Liver (tissue), 9 donors: ENCODE measurements around the gene ENTHD1. TPM values are rescaled to one million over a fixed set of nuclear protein-coding genes. Genes with fewer than 3 reads are reported as not detected.

Experiments
- DNase-seq: peaks from one replicate; pipeline ENCODE4 v3.0.0-alpha.2; 2017; ENCODE audit warnings: low spot score
- H3K27ac ChIP-seq, 2 donors: one replicate each; pipeline ENCODE4 v1.7.0; 2013; ENCODE audit warnings: inconsistent platforms in 2 of 2, low read length in 2 of 2, control low read depth in 1 of 2, low read depth in 1 of 2, mild to moderate bottlenecking in 1 of 2
- H3K27me3 ChIP-seq, 4 donors: one replicate each; pipeline versions ENCODE4 v1.6.1 to v1.7.0; 2013; ENCODE audit warnings: low read length in 3 of 4, inconsistent platforms in 1 of 4, mild to moderate bottlenecking in 1 of 4, moderate library complexity in 1 of 4; ENCODE audit not compliant: control insufficient read depth in 4 of 4, insufficient read depth in 4 of 4
- H3K36me3 ChIP-seq, 4 donors: one replicate each; pipeline versions ENCODE4 v1.6.1 to v1.7.0; 2013; ENCODE audit warnings: low read length in 3 of 4, mild to moderate bottlenecking in 3 of 4, low read depth in 1 of 4, moderate library complexity in 1 of 4; ENCODE audit not compliant: control insufficient read depth in 4 of 4, insufficient read depth in 3 of 4
- H3K4me1 ChIP-seq, 4 donors: one replicate each; pipeline versions ENCODE4 v1.6.1 to v1.7.0; 2013; ENCODE audit warnings: low read length in 3 of 4, mild to moderate bottlenecking in 3 of 4, moderate library complexity in 1 of 4; ENCODE audit not compliant: control insufficient read depth in 4 of 4, insufficient read depth in 4 of 4
- H3K4me3 ChIP-seq, 3 donors: one replicate each; pipeline versions ENCODE4 v1.6.1 to v1.7.0; 2013; ENCODE audit warnings: low read length in 3 of 3, control low read depth in 1 of 3, low read depth in 1 of 3, mild to moderate bottlenecking in 1 of 3
- H3K9ac ChIP-seq, 2 donors: one replicate each; pipeline ENCODE4 v1.7.0; 2013; ENCODE audit warnings: low read length in 2 of 2, mild to moderate bottlenecking in 2 of 2, moderate library complexity in 2 of 2, control low read depth in 1 of 2, low read depth in 1 of 2
- H3K9me3 ChIP-seq, 4 donors: one replicate each; pipeline versions ENCODE4 v1.6.1 to v1.7.0; 2013; ENCODE audit warnings: low read length in 3 of 4; ENCODE audit not compliant: control insufficient read depth in 4 of 4
- EGR1 ChIP-seq, 2 donors: IDR thresholded peaks; 2 replicates each; pipeline ENCODE4 v1.6.1; 2016 to 2018; ENCODE audit warnings: antibody characterized with exemption in 2 of 2, low read depth in 2 of 2
- FOXA2 ChIP-seq: IDR thresholded peaks from 2 replicates; pipeline ENCODE4 v1.6.1; 2016; ENCODE audit warnings: antibody characterized with exemption
- GABPA ChIP-seq, 2 donors: IDR thresholded peaks in 1 of 2; conservative IDR thresholded peaks in 1 of 2; 2 replicates each; pipeline ENCODE4 v1.6.1; 2016; ENCODE audit warnings: antibody characterized with exemption in 2 of 2, mild to moderate bottlenecking in 1 of 2, moderate library complexity in 1 of 2
- HNF4A ChIP-seq, 2 donors: conservative IDR thresholded peaks; 2 replicates each; pipeline ENCODE4 v1.6.1; 2016; ENCODE audit warnings: antibody characterized with exemption in 2 of 2, mild to moderate bottlenecking in 2 of 2
- HNF4G ChIP-seq: IDR thresholded peaks from 2 replicates; pipeline ENCODE4 v1.6.1; 2016; ENCODE audit warnings: antibody characterized with exemption
- JUND ChIP-seq, 2 donors: IDR thresholded peaks; 2 replicates each; pipeline ENCODE4 v1.6.1; 2016; ENCODE audit warnings: antibody characterized with exemption in 2 of 2
- RXRA ChIP-seq, 2 donors: IDR thresholded peaks; 2 replicates each; pipeline ENCODE4 v1.6.1; 2017 to 2018; ENCODE audit warnings: antibody characterized with exemption in 2 of 2, mild to moderate bottlenecking in 1 of 2
- SP1 ChIP-seq: IDR thresholded peaks from 2 replicates; pipeline ENCODE4 v1.6.1; 2018; ENCODE audit warnings: antibody characterized with exemption, mild to moderate bottlenecking
- TAF1 ChIP-seq: conservative IDR thresholded peaks from 2 replicates; pipeline ENCODE4 v1.6.1; 2016; ENCODE audit warnings: antibody characterized with exemption, mild to moderate bottlenecking
- YY1 ChIP-seq: IDR thresholded peaks from 2 replicates; pipeline ENCODE4 v1.6.1; 2016; ENCODE audit warnings: antibody characterized with exemption, mild to moderate bottlenecking
- WGBS: extraction: QIAGEN DNeasy Blood & Tissue Kit; methylation state at CpG from one replicate; pipeline ENCODE4 v1.1.7; 2013; 5-methylcytosine and 5-hydroxymethylcytosine counted together
- polyA plus RNA-seq, 2 donors: library from polyadenylated mRNA; stranded (reverse) in 1 of 2; unstranded in 1 of 2; fragments of 200-250 nt in 1 of 2; fragments of >200 nt in 1 of 2; fragmentation: Nextera tagmentation in 1 of 2; extraction: Ambion mirVana in 1 of 2; gene quantifications; one replicate each; pipeline versions ENCODE4 v1.2.1 to v1.2.3, GENCODE V29; 2013 to 2015
- total RNA-seq, 2 donors: library from RNA; depleted of rRNA; stranded (reverse); fragments of >200 nt; gene quantifications; one replicate each; pipeline ENCODE4 v1.2.3, GENCODE V29; 2014
- TF ChIP-seq, protein P1 (sequence below): IDR thresholded peaks from 2 replicates; pipeline ENCODE4 v1.6.1; 2016; ENCODE audit warnings: antibody characterized with exemption
- TF ChIP-seq, protein P2 (sequence below): IDR thresholded peaks from 2 replicates; pipeline ENCODE4 v1.6.1; 2016; ENCODE audit warnings: antibody characterized with exemption
- TF ChIP-seq, protein P3 (sequence below): IDR thresholded peaks from 2 replicates; pipeline ENCODE4 v1.6.1; 2016; ENCODE audit warnings: antibody characterized with exemption, mild to moderate bottlenecking
- TF ChIP-seq, protein P4 (sequence below): IDR thresholded peaks from 2 replicates; pipeline ENCODE4 v1.6.1; 2016; ENCODE audit warnings: antibody characterized with exemption
- donor health status: healthy.
- donor health status: healthy.
- donor health status: healthy.
- donor health status: healthy.
- donor health status: healthy.

ENTHD1 gene
- total and polyA plus RNA-seq, 4 donors: not detected

DNA sequence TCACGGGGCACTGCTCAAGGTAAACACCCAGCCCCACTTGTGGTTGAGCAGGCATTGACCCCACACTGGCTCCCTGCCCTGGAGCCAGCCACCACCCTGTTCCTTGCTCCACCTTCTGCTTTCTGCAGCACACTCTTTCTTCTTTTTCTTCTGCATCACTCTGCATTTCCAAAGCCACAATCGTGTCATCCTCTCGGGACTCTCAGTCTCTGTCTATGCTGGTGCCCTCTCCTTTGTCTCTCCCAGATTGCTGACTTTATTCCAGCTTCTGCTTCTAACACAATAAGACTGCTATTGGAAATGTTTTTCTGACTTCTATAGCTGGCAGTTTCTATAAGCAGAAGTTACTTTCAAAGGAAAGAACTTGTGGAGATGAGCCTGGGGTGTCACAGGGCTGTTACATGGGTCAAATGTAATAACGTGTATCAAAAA lies 21.8 kb upstream of the ENTHD1 start:
- H3K27ac ChIP-seq: no peak overlapping the region
- H3K4me1 ChIP-seq: no peaks in the 10 kb centered on the region
- H3K9me3 ChIP-seq: no peaks in the 10 kb centered on the region
- no peak overlapping the region for H3K9ac ChIP-seq
- TF ChIP-seq SP1: no peak
- TF ChIP-seq, protein P1, sequence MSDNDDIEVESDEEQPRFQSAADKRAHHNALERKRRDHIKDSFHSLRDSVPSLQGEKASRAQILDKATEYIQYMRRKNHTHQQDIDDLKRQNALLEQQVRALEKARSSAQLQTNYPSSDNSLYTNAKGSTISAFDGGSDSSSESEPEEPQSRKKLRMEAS: no peak
- no peak for TF ChIP-seq FOXA2
- no peaks in the 10 kb centered on the region for H3K36me3 ChIP-seq
- peaks cover 0 to 4% (median 1%) of the 10 kb centered on the region in 4 donors for H3K27me3 ChIP-seq
- DNase-seq: no peak
- H3K4me3 ChIP-seq: no peak overlapping the region
- WGBS: 50% methylated on average over 4 of the region's 4 CpGs

DNA sequence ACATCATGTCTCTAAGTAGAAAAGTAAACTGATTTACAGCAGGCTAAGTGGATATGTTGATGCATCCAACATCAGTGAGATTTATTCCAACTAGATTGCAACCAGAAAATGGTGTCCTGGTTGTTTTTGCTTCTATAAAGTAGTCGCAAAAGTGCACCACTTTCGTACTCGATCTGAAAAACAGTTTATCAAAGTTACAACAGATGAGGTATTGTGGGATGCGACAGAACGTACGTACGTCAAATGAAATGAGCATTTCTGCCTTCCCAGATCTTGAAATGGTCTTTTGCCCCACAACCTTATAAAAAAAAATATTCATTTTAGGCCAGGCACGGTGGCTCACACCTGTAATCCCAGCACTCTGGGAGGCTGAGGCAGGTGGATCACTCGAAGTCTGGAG lies 21.0 kb upstream of the ENTHD1 start:
- H3K36me3 ChIP-seq: no peaks in the 10 kb centered on the region
- WGBS: 87% methylated on average over 9 of the region's 9 CpGs
- peaks cover 0 to 4% (median 1%) of the 10 kb centered on the region in 4 donors for H3K27me3 ChIP-seq
- H3K4me1 ChIP-seq: no peaks in the 10 kb centered on the region
- H3K9ac ChIP-seq: no peak overlapping the region
- no peaks in the 10 kb centered on the region for H3K9me3 ChIP-seq
- no peak for DNase-seq
- TF ChIP-seq YY1 (no peak), SP1 (no peak), TAF1 (no peak), HNF4G (no peak), HNF4A (conservative IDR thresholded peaks at IDR 0.05) (no peak), RXRA (IDR thresholded peaks at IDR 0.05) (no peak), GABPA (IDR thresholded peaks at IDR 0.05 in 1 of 2, conservative IDR thresholded peaks at IDR 0.05 in 1 of 2) (no peak)
- TF ChIP-seq, protein P2, sequence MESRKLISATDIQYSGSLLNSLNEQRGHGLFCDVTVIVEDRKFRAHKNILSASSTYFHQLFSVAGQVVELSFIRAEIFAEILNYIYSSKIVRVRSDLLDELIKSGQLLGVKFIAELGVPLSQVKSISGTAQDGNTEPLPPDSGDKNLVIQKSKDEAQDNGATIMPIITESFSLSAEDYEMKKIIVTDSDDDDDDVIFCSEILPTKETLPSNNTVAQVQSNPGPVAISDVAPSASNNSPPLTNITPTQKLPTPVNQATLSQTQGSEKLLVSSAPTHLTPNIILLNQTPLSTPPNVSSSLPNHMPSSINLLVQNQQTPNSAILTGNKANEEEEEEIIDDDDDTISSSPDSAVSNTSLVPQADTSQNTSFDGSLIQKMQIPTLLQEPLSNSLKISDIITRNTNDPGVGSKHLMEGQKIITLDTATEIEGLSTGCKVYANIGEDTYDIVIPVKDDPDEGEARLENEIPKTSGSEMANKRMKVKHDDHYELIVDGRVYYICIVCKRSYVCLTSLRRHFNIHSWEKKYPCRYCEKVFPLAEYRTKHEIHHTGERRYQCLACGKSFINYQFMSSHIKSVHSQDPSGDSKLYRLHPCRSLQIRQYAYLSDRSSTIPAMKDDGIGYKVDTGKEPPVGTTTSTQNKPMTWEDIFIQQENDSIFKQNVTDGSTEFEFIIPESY: no peak
- TF ChIP-seq, protein P3, sequence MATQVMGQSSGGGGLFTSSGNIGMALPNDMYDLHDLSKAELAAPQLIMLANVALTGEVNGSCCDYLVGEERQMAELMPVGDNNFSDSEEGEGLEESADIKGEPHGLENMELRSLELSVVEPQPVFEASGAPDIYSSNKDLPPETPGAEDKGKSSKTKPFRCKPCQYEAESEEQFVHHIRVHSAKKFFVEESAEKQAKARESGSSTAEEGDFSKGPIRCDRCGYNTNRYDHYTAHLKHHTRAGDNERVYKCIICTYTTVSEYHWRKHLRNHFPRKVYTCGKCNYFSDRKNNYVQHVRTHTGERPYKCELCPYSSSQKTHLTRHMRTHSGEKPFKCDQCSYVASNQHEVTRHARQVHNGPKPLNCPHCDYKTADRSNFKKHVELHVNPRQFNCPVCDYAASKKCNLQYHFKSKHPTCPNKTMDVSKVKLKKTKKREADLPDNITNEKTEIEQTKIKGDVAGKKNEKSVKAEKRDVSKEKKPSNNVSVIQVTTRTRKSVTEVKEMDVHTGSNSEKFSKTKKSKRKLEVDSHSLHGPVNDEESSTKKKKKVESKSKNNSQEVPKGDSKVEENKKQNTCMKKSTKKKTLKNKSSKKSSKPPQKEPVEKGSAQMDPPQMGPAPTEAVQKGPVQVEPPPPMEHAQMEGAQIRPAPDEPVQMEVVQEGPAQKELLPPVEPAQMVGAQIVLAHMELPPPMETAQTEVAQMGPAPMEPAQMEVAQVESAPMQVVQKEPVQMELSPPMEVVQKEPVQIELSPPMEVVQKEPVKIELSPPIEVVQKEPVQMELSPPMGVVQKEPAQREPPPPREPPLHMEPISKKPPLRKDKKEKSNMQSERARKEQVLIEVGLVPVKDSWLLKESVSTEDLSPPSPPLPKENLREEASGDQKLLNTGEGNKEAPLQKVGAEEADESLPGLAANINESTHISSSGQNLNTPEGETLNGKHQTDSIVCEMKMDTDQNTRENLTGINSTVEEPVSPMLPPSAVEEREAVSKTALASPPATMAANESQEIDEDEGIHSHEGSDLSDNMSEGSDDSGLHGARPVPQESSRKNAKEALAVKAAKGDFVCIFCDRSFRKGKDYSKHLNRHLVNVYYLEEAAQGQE: no peak
- TF ChIP-seq, protein P4, sequence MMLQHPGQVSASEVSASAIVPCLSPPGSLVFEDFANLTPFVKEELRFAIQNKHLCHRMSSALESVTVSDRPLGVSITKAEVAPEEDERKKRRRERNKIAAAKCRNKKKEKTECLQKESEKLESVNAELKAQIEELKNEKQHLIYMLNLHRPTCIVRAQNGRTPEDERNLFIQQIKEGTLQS: no peak
- no peak overlapping the region for H3K4me3 ChIP-seq
- H3K27ac ChIP-seq: no peak overlapping the region

GRCh38 chr22:39913886-39914285 lies 20.3 kb upstream of the ENTHD1 start:
- Histone ChIP-seq H3K4me1 (no peaks in the 10 kb centered on the region), H3K4me3 (no peak overlapping the region), H3K9me3 (no peaks in the 10 kb centered on the region), H3K36me3 (no peaks in the 10 kb centered on the region), H3K27me3 (peaks cover 0 to 4% (median 1%) of the 10 kb centered on the region in 4 donors), H3K9ac (no peak overlapping the region), H3K27ac (no peak overlapping the region)
- DNase-seq: no peak
- TF ChIP-seq EGR1 (IDR thresholded peaks at IDR 0.05; ENCODE audit: low read depth in 2 of 2): no peak
- TF ChIP-seq JUND (IDR thresholded peaks at IDR 0.05): no peak
- TF ChIP-seq HNF4A (conservative IDR thresholded peaks at IDR 0.05): no peak
- WGBS: 59% methylated on average over 2 of the region's 2 CpGs
